Skin of body (tissue), 2 donors: ENCODE data around the gene THADA. TPM values are rescaled to one million over a fixed set of nuclear protein-coding genes. Genes with fewer than 3 reads are reported as not detected.

Source experiments
- DNase-seq: peaks from one replicate; lab custom pipeline; 2025; lab: John Stamatoyannopoulos, UW
- total RNA-seq: library from RNA; depleted of rRNA; stranded (reverse); fragments of >200 nt; gene quantifications from one replicate; pipeline ENCODE4 v1.2.3, GENCODE V29; 2014

Gene THADA
- total RNA-seq, 1 donor from 2014 or later = 43.2 TPM

GRCh38 chr2:43444989-43445645, 150.7 kb downstream of the THADA start:
- DNase-seq = no peak

- DNase-seq = no peak
Measured at GRCh38 chr2:43443282-43443681, 152.6 kb downstream of the THADA start.

- no peak for DNase-seq
Measured at GRCh38 chr2:43441195-43441594, 154.6 kb downstream of the THADA start.

- DNase-seq = no peak
Measured at GRCh38 chr2:43438858-43439655, 156.8 kb downstream of the THADA start.

- no peak for DNase-seq
Measured at GRCh38 chr2:43438342-43438741, 157.5 kb downstream of the THADA start.

GRCh38 chr2:43437363-43437762, 158.5 kb downstream of the THADA start:
- no peak for DNase-seq

- DNase-seq = no peak
Measured at GRCh38 chr2:43436431-43436830, 159.4 kb downstream of the THADA start.

- no peak for DNase-seq
Measured at GRCh38 chr2:43435746-43436145, 160.1 kb downstream of the THADA start.

GRCh38 chr2:43430489-43430888, 165.3 kb downstream of the THADA start:
- no peak for DNase-seq

GRCh38 chr2:43429369-43429768, 166.5 kb downstream of the THADA start:
- no peak for DNase-seq

- DNase-seq = no peak
Measured at GRCh38 chr2:43427032-43427424, 168.8 kb downstream of the THADA start.

GRCh38 chr2:43426305-43427031, 169.4 kb downstream of the THADA start:
- peak; percentile 69 for DNase-seq

GRCh38 chr2:43425659-43426058, 170.2 kb downstream of the THADA start:
- no peak for DNase-seq

GRCh38 chr2:43424262-43425207, 171.3 kb downstream of the THADA start:
- no peak for DNase-seq

- no peak for DNase-seq
Measured at GRCh38 chr2:43423941-43424261, 171.9 kb downstream of the THADA start.

- DNase-seq = no peak
Measured at GRCh38 chr2:43421194-43421593, 174.6 kb downstream of the THADA start.

- DNase-seq = peak; percentile 10
Measured at GRCh38 chr2:43420389-43420801, 175.4 kb downstream of the THADA start.

- no peak for DNase-seq
Measured at GRCh38 chr2:43419876-43420275, 176.0 kb downstream of the THADA start.

GRCh38 chr2:43419243-43419642, 176.6 kb downstream of the THADA start:
- no peak for DNase-seq

GRCh38 chr2:43418680-43419079, 177.2 kb downstream of the THADA start:
- DNase-seq = no peak

GRCh38 chr2:43417300-43417699, 178.5 kb downstream of the THADA start:
- no peak for DNase-seq
